HCEC 1CT (cell line): Measurements from ENCODE around the gene SHMT1.

ENCODE experiments used
- DNase-seq: peaks from one replicate; pipeline ENCODE4 v3.0.0-alpha.2; 2017

Gene SHMT1

GRCh38 chr17:18280766-18281371, 82.5 kb downstream of the SHMT1 start:
- no peak for DNase-seq

- no peak for DNase-seq
Observed at GRCh38 chr17:18280249-18280648, 83.1 kb downstream of the SHMT1 start.

- no peak for DNase-seq
Observed at GRCh38 chr17:18278867-18279266, 84.5 kb downstream of the SHMT1 start.
